Measurements from ENCODE around the gene IL15.

GRCh38 chr4:141761926-141762325 lies 125.5 kb downstream of the IL15 start:
- TF ChIP-seq CTCF (conservative IDR thresholded peaks at IDR 0.05; ENCODE audit: low read length) (no peak), EZH2phosphoT487 (IDR thresholded peaks at IDR 0.05; ENCODE audit: borderline replicate concordance) (no peak)

Measured in Loucy (cell line).